ENCODE results near the gene CUTA.

- no peak for TF ChIP-seq POLR2A (IDR thresholded peaks at IDR 0.05)
- no peak for TF ChIP-seq CTCF (IDR thresholded peaks at IDR 0.05 in 4 of 5, conservative IDR thresholded peaks at IDR 0.05 in 1 of 5)
Observed at GRCh38 chr6:33426590-33427511, 8.9 kb upstream of the CUTA start.

All from gastrocnemius medialis (tissue), 4 donors.